Measurements from ENCODE around the gene LRRC53. TPM values are rescaled to one million over a fixed set of nuclear protein-coding genes. Genes with fewer than 3 reads are reported as not detected.

The LRRC53 gene
- total RNA-seq, 4 donors from 2014 or later, result not detected

DNA sequence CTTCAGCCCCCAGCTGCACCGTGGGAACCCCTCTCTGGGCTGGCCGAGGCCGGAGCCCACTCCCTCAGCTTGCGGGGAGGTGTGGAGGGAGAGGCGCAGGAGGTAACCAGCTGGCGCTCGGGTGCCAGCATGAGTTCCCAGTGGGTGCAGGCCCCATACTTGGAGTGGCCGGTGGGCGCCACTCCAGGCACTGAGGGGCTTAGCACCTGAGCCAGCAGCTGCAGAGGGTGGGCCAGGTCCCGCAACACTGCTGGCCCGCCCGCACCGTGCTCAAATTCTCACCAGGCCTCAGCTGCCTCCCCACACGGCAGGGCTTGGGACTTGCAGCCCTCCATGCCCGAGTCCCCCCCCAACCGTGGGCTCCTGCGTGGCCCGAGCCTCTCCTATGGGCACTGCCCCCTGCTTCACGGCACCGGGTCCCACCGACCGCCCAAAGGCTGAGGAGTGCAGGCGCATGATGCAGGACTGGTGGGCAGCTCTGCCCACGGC lies 47.2 kb downstream of the LRRC53 start:
- 96 to 98% methylated on average over 19 to 22 of the region's 24 CpGs for WGBS, 2 donors

DNA sequence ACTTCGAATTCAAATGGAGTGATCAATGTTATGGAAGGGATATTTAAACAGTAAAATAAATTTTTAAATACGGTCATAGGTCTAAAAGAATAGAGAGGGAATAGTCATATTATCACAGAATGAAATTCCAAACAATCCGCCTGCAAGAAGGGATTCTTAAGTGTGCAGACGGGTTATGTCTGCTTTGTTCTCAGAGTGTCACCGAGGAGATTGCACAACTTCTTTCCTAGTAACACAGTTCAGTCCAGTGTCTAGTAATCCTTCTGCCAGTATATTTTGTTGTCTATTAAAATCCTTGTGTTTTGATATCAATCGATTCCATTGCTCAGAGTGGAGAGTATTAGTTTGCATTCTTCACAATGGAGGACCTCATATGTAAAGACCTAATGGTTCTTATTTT lies 48.4 kb downstream of the LRRC53 start:
- H3K9me3 ChIP-seq, result no peaks in the 10 kb centered on the region
- WGBS, 2 donors, result 57 to 58% methylated on average over 6 of the region's 6 CpGs
- peak overlapping the region in 1 of 4 donors; percentile 18 for H3K27ac ChIP-seq
- H3K4me1 ChIP-seq, result no peaks in the 10 kb centered on the region
- no peak for DNase-seq (ENCODE audit: low spot score in 2 of 2)
- peaks cover 0 to 5% (median 0%) of the 10 kb centered on the region in 3 donors for H3K36me3 ChIP-seq
- H3K27me3 ChIP-seq, result no peaks in the 10 kb centered on the region
- no peak overlapping the region for H3K4me3 ChIP-seq
- no peak for TF ChIP-seq EP300 (IDR thresholded peaks at IDR 0.05)
- TF ChIP-seq POLR2A (IDR thresholded peaks at IDR 0.05), result no peak
- TF ChIP-seq, protein P1, sequence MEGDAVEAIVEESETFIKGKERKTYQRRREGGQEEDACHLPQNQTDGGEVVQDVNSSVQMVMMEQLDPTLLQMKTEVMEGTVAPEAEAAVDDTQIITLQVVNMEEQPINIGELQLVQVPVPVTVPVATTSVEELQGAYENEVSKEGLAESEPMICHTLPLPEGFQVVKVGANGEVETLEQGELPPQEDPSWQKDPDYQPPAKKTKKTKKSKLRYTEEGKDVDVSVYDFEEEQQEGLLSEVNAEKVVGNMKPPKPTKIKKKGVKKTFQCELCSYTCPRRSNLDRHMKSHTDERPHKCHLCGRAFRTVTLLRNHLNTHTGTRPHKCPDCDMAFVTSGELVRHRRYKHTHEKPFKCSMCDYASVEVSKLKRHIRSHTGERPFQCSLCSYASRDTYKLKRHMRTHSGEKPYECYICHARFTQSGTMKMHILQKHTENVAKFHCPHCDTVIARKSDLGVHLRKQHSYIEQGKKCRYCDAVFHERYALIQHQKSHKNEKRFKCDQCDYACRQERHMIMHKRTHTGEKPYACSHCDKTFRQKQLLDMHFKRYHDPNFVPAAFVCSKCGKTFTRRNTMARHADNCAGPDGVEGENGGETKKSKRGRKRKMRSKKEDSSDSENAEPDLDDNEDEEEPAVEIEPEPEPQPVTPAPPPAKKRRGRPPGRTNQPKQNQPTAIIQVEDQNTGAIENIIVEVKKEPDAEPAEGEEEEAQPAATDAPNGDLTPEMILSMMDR (IDR thresholded peaks at IDR 0.05), result no peak

More for the DNA sequence above, 47.2 kb downstream of the LRRC53 start:
- H3K4me1 ChIP-seq, result peaks cover 0 to under 1% (median 0%) of the 10 kb centered on the region in 4 donors
- peaks cover 0 to 5% (median 0%) of the 10 kb centered on the region in 3 donors for H3K36me3 ChIP-seq
- DNase-seq (ENCODE audit: low spot score in 2 of 2), result no peak
- no peak overlapping the region for H3K4me3 ChIP-seq
- no peaks in the 10 kb centered on the region for H3K9me3 ChIP-seq
- H3K27ac ChIP-seq, result no peak overlapping the region
- TF ChIP-seq POLR2A (IDR thresholded peaks at IDR 0.05) (no peak), EP300 (IDR thresholded peaks at IDR 0.05) (no peak)
- TF ChIP-seq, protein P1 (IDR thresholded peaks at IDR 0.05), result no peak
- no peaks in the 10 kb centered on the region for H3K27me3 ChIP-seq

DNA sequence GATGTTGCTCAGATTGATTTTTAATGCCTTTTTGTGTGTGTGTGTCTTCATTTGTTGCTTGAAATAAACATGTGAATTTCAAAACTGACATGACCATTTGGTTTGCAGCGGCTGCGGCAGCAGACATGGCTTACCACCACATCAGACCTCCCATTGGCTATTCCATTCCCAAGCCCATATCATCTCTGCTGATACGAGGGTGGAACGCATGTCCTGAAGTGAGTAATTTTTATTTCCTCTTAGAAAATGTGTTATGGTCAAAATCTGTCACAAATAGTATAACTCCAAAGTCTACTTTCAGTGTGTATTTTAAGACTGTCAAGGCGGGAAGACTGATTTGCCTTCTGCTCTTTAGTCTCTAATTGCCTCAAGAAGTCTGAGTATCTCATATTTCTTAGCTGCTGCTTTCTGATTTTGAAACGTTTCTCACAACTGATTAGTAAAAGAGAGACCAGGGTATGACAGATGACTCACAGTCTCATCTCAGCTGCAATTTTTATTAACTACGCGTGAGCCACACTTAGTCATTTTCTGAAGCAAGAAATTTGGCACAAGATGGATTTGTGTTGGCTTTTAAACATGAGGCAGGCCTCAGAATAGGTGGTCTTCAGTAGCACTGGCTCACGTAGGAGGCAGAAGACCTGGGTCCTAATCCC lies 49.0 kb downstream of the LRRC53 start:
- WGBS, 2 donors, result 67 to 81% methylated on average over 9 of the region's 9 CpGs
- H3K4me1 ChIP-seq, result no peaks in the 10 kb centered on the region
- no peak overlapping the region for H3K4me3 ChIP-seq
- no peaks in the 10 kb centered on the region for H3K9me3 ChIP-seq
- no peaks in the 10 kb centered on the region for H3K27me3 ChIP-seq
- TF ChIP-seq, protein P1 (IDR thresholded peaks at IDR 0.05), result no peak
- TF ChIP-seq EP300 (IDR thresholded peaks at IDR 0.05) (no peak), POLR2A (IDR thresholded peaks at IDR 0.05) (no peak)
- peak overlapping the region in 1 of 4 donors; percentile 18 for H3K27ac ChIP-seq
- peaks cover 0 to 5% (median 0%) of the 10 kb centered on the region in 3 donors for H3K36me3 ChIP-seq
- DNase-seq (ENCODE audit: low spot score in 2 of 2), result no peak

GRCh38 chr1:74457253-74457652 lies 55.2 kb downstream of the LRRC53 start:
- H3K4me3 ChIP-seq, result no peak overlapping the region
- no peak overlapping the region for H3K27ac ChIP-seq
- TF ChIP-seq EP300 (IDR thresholded peaks at IDR 0.05) (no peak), POLR2A (IDR thresholded peaks at IDR 0.05) (no peak)
- H3K36me3 ChIP-seq, result no peaks in the 10 kb centered on the region
- no peaks in the 10 kb centered on the region for H3K27me3 ChIP-seq
- DNase-seq (ENCODE audit: low spot score in 2 of 2), result no peak
- H3K9me3 ChIP-seq, result no peaks in the 10 kb centered on the region
- no peaks in the 10 kb centered on the region for H3K4me1 ChIP-seq
- 55 to 68% methylated on average over 2 of the region's 2 CpGs for WGBS, 2 donors

GRCh38 chr1:74455390-74455789 lies 57.0 kb downstream of the LRRC53 start:
- Histone ChIP-seq H3K27me3 (no peaks in the 10 kb centered on the region), H3K36me3 (no peaks in the 10 kb centered on the region), H3K4me1 (no peaks in the 10 kb centered on the region), H3K27ac (no peak overlapping the region), H3K9me3 (peaks cover 0 to 6% (median 0%) of the 10 kb centered on the region in 4 donors), H3K4me3 (no peak overlapping the region)
- TF ChIP-seq, protein P1 (IDR thresholded peaks at IDR 0.05), result no peak
- TF ChIP-seq POLR2A (IDR thresholded peaks at IDR 0.05) (no peak), EP300 (IDR thresholded peaks at IDR 0.05) (no peak)
- no peak for DNase-seq (ENCODE audit: low spot score in 2 of 2)

Data from tibial nerve (tissue), 4 donors.